IMR-90 (cell line): Measurements from ENCODE around the gene DBI.

Experiments used
- BHLHE40 ChIP-seq: fragments of 150-350 bp; IDR thresholded peaks from 2 replicates; pipeline ENCODE4 v1.6.1; 2016; ENCODE audit warnings: mild to moderate bottlenecking, low read depth, low read length
- CEBPB ChIP-seq: IDR thresholded peaks from 2 replicates; pipeline ENCODE4 v1.6.1; 2012; ENCODE audit warnings: low read depth, low read length, improper control_type of control experiment
- CHD1 ChIP-seq: IDR thresholded peaks from 2 replicates; pipeline ENCODE4 v1.6.1; 2012; ENCODE audit warnings: low read depth, low read length, improper control_type of control experiment
- FOS ChIP-seq: fragments of 150-350 bp; IDR thresholded peaks from 2 replicates; pipeline ENCODE4 v1.6.1; 2016; ENCODE audit warnings: low read depth, low read length
- MXI1 ChIP-seq: IDR thresholded peaks from 2 replicates; pipeline ENCODE4 v1.6.1; 2012; ENCODE audit warnings: low read depth, mild to moderate bottlenecking, low read length, moderate library complexity, borderline replicate concordance
- NFE2L2 ChIP-seq: fragments of 150-350 bp; IDR thresholded peaks from 2 replicates; pipeline ENCODE4 v1.6.1; 2016; ENCODE audit warnings: low read depth, mild to moderate bottlenecking, low read length
- POLR2A ChIP-seq: IDR thresholded peaks from 2 replicates; pipeline ENCODE4 v1.6.1; 2012; ENCODE audit warnings: mild to moderate bottlenecking, low read depth, low read length
- RAD21 ChIP-seq: IDR thresholded peaks from 2 replicates; pipeline ENCODE4 v1.6.1; 2012; ENCODE audit warnings: low read length, improper control_type of control experiment
- RFX5 ChIP-seq: IDR thresholded peaks from 2 replicates; pipeline ENCODE4 v1.8.0; 2012; ENCODE audit warnings: low read depth, mild to moderate bottlenecking, low read length, moderate library complexity
- SMC3 ChIP-seq: fragments of 150-350 bp; IDR thresholded peaks from 2 replicates; pipeline ENCODE4 v1.6.1; 2016; ENCODE audit warnings: low read depth, mild to moderate bottlenecking, antibody characterized with exemption, low read length, moderate library complexity
- TF ChIP-seq, protein P1 (sequence below): conservative IDR thresholded peaks from 2 replicates; pipeline ENCODE4 v1.5.1; 2012; ENCODE audit warnings: mild to moderate bottlenecking, low read depth, low read length, improper control_type of control experiment
- TF ChIP-seq, protein P2 (sequence below): fragments of 150-350 bp; IDR thresholded peaks from 2 replicates; pipeline ENCODE4 v1.6.1; 2016; ENCODE audit warnings: low read depth, mild to moderate bottlenecking, low read length, moderate library complexity, borderline replicate concordance
- TF ChIP-seq, protein P3 (sequence below): fragments of 150-350 bp; IDR thresholded peaks from 2 replicates; pipeline ENCODE4 v1.6.1; 2017; ENCODE audit warnings: mild to moderate bottlenecking, antibody characterized with exemption, low read length, low read depth

DNA sequence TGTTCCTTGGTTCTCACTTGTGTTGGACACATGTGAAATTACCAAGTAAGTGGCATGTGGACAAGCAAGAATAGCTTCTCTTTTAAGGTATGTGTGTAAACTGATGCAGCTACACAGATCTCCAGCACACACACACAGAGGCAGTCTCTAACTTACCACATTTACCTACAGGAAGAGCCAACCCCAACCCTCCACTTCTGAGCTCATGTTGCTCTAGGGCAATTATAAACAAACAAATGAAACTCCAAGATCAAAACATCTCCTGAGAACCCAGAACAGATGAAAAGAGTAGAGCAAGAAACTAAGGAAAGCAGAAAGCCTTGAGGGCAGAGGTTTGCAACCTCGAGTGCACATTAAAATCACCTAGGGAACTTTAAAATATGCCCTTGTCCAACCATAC, 48.9 kb downstream of the DBI start:
- TF ChIP-seq, protein P1, sequence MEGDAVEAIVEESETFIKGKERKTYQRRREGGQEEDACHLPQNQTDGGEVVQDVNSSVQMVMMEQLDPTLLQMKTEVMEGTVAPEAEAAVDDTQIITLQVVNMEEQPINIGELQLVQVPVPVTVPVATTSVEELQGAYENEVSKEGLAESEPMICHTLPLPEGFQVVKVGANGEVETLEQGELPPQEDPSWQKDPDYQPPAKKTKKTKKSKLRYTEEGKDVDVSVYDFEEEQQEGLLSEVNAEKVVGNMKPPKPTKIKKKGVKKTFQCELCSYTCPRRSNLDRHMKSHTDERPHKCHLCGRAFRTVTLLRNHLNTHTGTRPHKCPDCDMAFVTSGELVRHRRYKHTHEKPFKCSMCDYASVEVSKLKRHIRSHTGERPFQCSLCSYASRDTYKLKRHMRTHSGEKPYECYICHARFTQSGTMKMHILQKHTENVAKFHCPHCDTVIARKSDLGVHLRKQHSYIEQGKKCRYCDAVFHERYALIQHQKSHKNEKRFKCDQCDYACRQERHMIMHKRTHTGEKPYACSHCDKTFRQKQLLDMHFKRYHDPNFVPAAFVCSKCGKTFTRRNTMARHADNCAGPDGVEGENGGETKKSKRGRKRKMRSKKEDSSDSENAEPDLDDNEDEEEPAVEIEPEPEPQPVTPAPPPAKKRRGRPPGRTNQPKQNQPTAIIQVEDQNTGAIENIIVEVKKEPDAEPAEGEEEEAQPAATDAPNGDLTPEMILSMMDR: no peak
- TF ChIP-seq POLR2A: no peak
- TF ChIP-seq RFX5: no peak
- TF ChIP-seq, protein P2, sequence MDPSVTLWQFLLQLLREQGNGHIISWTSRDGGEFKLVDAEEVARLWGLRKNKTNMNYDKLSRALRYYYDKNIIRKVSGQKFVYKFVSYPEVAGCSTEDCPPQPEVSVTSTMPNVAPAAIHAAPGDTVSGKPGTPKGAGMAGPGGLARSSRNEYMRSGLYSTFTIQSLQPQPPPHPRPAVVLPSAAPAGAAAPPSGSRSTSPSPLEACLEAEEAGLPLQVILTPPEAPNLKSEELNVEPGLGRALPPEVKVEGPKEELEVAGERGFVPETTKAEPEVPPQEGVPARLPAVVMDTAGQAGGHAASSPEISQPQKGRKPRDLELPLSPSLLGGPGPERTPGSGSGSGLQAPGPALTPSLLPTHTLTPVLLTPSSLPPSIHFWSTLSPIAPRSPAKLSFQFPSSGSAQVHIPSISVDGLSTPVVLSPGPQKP: no peak
- TF ChIP-seq MXI1: no peak
- TF ChIP-seq CEBPB: no peak
- no peak for TF ChIP-seq SMC3
- no peak for TF ChIP-seq FOS
- TF ChIP-seq, protein P3, sequence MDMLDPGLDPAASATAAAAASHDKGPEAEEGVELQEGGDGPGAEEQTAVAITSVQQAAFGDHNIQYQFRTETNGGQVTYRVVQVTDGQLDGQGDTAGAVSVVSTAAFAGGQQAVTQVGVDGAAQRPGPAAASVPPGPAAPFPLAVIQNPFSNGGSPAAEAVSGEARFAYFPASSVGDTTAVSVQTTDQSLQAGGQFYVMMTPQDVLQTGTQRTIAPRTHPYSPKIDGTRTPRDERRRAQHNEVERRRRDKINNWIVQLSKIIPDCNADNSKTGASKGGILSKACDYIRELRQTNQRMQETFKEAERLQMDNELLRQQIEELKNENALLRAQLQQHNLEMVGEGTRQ: no peak
- TF ChIP-seq CHD1: no peak
- TF ChIP-seq NFE2L2: no peak
- TF ChIP-seq BHLHE40: no peak
- TF ChIP-seq RAD21: no peak
